Body of pancreas (tissue), 4 donors: ENCODE measurements around the gene PPP1R9B. TPM values are rescaled to one million over a fixed set of nuclear protein-coding genes. Genes with fewer than 3 reads are reported as not detected.

Experiments
- ATAC-seq: fragments of 150-250 bp; one replicate; pipeline ENCODE4 v1.9.1; 2016
- DNase-seq, 4 donors: peaks; one replicate each; pipeline ENCODE4 v3.0.0-alpha.2; 2019
- H3K27ac ChIP-seq, 4 donors: fragments of 200-600 bp; sonication (generic); 1 replicate in 3 of 4; 2 replicates in 1 of 4; pipeline versions ENCODE4 v1.5.1 to v1.6.1; 2016 to 2019; ENCODE audit warnings: mild to moderate bottlenecking in 1 of 4, mixed read lengths in 1 of 4, moderate library complexity in 1 of 4
- H3K27me3 ChIP-seq, 2 donors: fragments of 200-600 bp; sonication (generic); one replicate each; pipeline ENCODE4 v1.6.0; 2016; ENCODE audit warnings: mild to moderate bottlenecking in 1 of 2
- H3K36me3 ChIP-seq, 2 donors: fragments of 200-600 bp; sonication (generic); replicated peaks in 1 of 2; 2 replicates each; pipeline ENCODE4 v1.5.1; 2016; ENCODE audit warnings: low read depth in 2 of 2; ENCODE audit not compliant: insufficient read depth in 1 of 2
- H3K4me1 ChIP-seq: fragments of 200-600 bp; sonication (generic); one replicate; pipeline ENCODE4 v1.6.0; 2016
- H3K4me3 ChIP-seq, 2 donors: fragments of 200-600 bp; sonication (generic); 1 replicate in 1 of 2; 2 replicates in 1 of 2; pipeline ENCODE4 v1.5.1; 2016 to 2019
- H3K9me3 ChIP-seq, 3 donors: fragments of 200-600 bp; sonication (generic); 1 replicate in 2 of 3; 2 replicates in 1 of 3; pipeline ENCODE4 v1.5.1; 2016
- POLR2A ChIP-seq, 3 donors: fragments of 450-650 bp; IDR thresholded peaks; one replicate each; pipeline ENCODE4 v1.6.1; 2016; ENCODE audit warnings: antibody characterized with exemption in 3 of 3, mild to moderate bottlenecking in 2 of 3
- WGBS, 2 donors: methylation state at CpG; one replicate each; pipeline ENCODE4 v1.1.5; 2017; 5-methylcytosine and 5-hydroxymethylcytosine counted together
- intact Hi-C: fragments of 100-400 bp; cut with DNase I; formaldehyde crosslinking; loops from one replicate; pipeline ENCODE4 v1.15.1; 2023
- total RNA-seq, 2 donors: library from RNA; depleted of rRNA; stranded (reverse); fragments of >200 nt; gene quantifications; one replicate each; pipeline ENCODE4 v1.1.0, GENCODE V29; 2016
- TF ChIP-seq, protein P1 (sequence below), 7 experiments: fragments of 450-650 bp in 4 of 7; fragments of 200-600 bp in 3 of 7; sonication (generic) in 3 of 7; IDR thresholded peaks; one replicate each; pipeline ENCODE4 v1.5.1; 2016 to 2019; ENCODE audit warnings: antibody characterized with exemption in 7 of 7

The PPP1R9B gene
- total RNA-seq, 2 donors from 2014 or later: 20.0 to 31.0 TPM

DNA sequence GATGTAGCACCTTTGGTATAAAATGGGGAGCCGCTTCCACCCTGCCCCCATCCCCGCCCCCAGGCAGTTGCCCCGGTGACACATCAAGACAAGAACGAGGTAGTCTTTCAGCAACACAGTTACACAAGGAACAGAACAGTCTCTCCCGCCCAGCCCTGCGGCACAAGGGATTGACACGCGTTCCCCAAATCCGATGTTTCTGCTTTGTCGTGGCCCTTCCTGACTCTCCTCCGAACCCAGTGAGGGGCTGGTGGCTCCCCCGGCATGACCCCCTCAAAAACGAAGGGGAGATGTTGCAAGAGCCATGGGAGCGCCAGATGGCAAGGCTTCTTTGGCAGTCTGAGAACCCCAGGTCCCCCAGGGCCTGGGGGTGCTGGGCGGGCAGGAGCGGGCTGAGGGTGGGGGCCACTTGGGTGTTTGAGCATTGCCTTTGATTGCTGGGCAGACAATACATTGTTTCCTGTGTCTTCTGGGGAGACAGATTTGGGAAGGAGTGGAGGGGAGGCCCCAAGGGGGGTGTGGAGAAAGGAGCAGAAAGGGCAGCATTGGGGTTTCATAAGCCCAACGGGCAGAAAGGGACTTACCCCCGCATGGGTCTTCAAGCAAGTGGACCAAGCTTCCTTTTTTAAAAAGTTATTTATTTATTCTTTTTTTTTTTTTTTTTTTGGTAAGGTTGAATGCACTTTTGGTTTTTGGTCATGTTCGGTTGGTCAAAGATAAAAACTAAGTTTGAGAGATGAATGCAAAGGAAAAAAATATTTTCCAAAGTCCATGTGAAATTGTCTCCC is 34.3 kb upstream of the PPP1R9B start:
- Histone ChIP-seq H3K4me1 (no peaks in the 10 kb centered on the region), H3K4me3 (no peak overlapping the region), H3K27me3 (no peaks in the 10 kb centered on the region), H3K27ac (no peak overlapping the region), H3K36me3 (no peaks in the 10 kb centered on the region), H3K9me3 (no peaks in the 10 kb centered on the region)
- TF ChIP-seq POLR2A (IDR thresholded peaks at IDR 0.05): no peak
- TF ChIP-seq, protein P1, sequence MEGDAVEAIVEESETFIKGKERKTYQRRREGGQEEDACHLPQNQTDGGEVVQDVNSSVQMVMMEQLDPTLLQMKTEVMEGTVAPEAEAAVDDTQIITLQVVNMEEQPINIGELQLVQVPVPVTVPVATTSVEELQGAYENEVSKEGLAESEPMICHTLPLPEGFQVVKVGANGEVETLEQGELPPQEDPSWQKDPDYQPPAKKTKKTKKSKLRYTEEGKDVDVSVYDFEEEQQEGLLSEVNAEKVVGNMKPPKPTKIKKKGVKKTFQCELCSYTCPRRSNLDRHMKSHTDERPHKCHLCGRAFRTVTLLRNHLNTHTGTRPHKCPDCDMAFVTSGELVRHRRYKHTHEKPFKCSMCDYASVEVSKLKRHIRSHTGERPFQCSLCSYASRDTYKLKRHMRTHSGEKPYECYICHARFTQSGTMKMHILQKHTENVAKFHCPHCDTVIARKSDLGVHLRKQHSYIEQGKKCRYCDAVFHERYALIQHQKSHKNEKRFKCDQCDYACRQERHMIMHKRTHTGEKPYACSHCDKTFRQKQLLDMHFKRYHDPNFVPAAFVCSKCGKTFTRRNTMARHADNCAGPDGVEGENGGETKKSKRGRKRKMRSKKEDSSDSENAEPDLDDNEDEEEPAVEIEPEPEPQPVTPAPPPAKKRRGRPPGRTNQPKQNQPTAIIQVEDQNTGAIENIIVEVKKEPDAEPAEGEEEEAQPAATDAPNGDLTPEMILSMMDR (IDR thresholded peaks at IDR 0.05): no peak
- intact Hi-C loops: no loop called here
- DNase-seq (no peak), ATAC-seq (no peak)
- WGBS, 2 donors: 55 to 73% methylated on average over 19 of the region's 19 CpGs

DNA sequence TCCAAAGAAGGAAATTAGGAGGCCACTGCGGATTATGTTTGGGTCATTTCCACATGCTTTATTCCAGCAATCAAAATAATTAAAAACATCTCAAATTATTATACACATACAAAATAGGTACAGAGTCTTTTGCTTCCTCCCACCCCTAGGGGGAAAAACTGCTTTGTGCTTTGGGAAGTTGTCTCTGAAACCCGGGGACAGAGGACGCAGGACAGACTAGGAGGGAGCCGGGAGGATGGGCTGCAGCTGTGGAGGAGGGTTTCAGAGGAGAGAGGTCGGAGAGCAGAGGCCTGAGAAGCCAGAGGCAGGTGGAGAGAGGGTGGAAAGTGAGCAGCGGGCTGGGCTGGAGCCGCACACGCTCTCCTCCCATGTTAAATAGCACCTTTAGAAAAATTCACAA is 33.6 kb upstream of the PPP1R9B start:
- intact Hi-C loops: no loop called here
- DNase-seq (no peak), ATAC-seq (no peak)
- 52 to 61% methylated on average over 8 of the region's 8 CpGs for WGBS, 2 donors
- H3K4me3 ChIP-seq: no peak overlapping the region
- no peak overlapping the region for H3K27ac ChIP-seq
- no peaks in the 10 kb centered on the region for H3K27me3 ChIP-seq
- no peaks in the 10 kb centered on the region for H3K9me3 ChIP-seq
- TF ChIP-seq, protein P1 (IDR thresholded peaks at IDR 0.05): no peak
- no peaks in the 10 kb centered on the region for H3K36me3 ChIP-seq
- no peaks in the 10 kb centered on the region for H3K4me1 ChIP-seq

DNA sequence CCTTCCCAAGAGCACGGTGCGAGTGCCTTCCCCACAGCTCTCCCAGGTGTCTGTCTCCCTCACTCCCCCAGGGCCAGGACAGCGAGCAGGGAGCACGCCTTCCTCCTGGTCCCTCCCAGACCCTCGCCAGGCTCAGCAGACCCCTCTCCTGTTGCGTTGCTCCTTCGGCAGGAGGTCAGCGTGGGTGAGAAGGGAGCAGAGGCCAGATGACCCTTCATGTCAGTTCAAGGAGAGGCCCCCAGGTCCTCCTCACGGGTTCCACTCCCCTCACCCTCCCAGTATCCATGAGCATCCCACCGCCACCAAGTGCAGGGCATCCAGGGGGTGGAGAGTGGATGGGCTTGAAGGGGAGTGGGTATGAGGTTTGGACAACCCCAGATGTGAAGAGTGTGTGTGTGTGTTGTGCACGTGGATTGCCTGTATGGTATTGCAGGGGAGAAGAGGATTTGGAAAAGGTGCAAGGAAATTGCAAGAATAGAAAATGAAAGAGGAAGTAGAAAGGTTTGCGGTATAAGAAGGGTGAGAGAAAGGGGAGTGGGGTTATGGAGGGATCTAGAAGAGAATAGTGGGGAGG is 33.0 kb upstream of the PPP1R9B start:
- Histone ChIP-seq H3K4me3 (no peak overlapping the region), H3K27ac (no peak overlapping the region), H3K9me3 (no peaks in the 10 kb centered on the region), H3K36me3 (no peaks in the 10 kb centered on the region), H3K27me3 (no peaks in the 10 kb centered on the region), H3K4me1 (peaks cover 3% of the 10 kb centered on the region)
- intact Hi-C loops: no loop called here
- ATAC-seq: no peak
- WGBS, 2 donors: 51 to 62% methylated on average over 8 to 12 of the region's 12 CpGs
- DNase-seq: no peak
- TF ChIP-seq POLR2A (IDR thresholded peaks at IDR 0.05): no peak
- TF ChIP-seq, protein P1 (IDR thresholded peaks at IDR 0.05): no peak

DNA sequence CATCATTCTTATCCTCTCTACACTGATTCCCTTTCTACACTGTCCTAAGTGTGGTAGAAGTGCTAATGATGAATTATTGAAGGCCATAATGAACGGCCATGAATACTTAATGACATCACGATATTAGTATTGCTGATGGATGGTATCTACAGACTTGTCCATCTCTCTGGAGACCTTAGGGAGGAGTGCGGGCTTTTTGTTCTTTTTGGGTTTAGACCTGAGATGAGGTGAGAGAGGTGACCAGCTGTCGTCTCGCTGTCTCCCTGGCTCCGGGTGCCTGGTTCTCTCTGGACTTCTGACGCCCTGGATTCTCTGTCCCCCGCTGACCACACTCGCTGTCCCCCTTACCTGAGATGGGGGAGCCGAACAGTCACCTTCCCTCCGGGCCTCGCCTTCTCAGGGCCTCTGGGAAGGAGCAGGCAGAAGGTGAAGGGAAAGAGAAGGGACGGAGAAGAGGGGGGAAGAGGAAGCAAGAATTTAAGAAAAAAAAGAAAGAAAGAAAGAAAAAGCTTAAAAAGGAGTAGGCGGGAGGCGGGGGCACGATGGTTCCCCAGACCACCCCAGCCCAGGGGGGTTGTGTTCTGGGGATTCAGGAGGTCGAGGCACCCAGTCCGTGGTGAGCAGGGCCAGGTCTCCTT is 32.4 kb upstream of the PPP1R9B start:
- H3K27ac ChIP-seq: no peak overlapping the region

More for the DNA sequence above, 32.4 kb upstream of the PPP1R9B start:
- ATAC-seq (no peak), DNase-seq (no peak)
- no peaks in the 10 kb centered on the region for H3K27me3 ChIP-seq
- TF ChIP-seq, protein P1 (IDR thresholded peaks at IDR 0.05): no peak
- TF ChIP-seq POLR2A (IDR thresholded peaks at IDR 0.05): no peak
- H3K4me3 ChIP-seq: no peak overlapping the region
- 69 to 70% methylated on average over 18 of the region's 18 CpGs for WGBS, 2 donors
- no peaks in the 10 kb centered on the region for H3K9me3 ChIP-seq
- peaks cover 9% of the 10 kb centered on the region for H3K4me1 ChIP-seq
- intact Hi-C loops: no loop called here
- H3K36me3 ChIP-seq: no peaks in the 10 kb centered on the region
